ENCODE results near the gene HERC5.

GRCh38 chr4:88467392-88467791, 10.5 kb downstream of the HERC5 start:
- no peak for TF ChIP-seq MAX (IDR thresholded peaks at IDR 0.05)
- TF ChIP-seq MYC (IDR thresholded peaks at IDR 0.05; ENCODE audit: borderline replicate concordance, low read length), result no peak
- TF ChIP-seq CTCF (IDR thresholded peaks at IDR 0.05), result no peak
- TF ChIP-seq POLR2A (IDR thresholded peaks at IDR 0.05; ENCODE audit: low read length), result no peak
- TF ChIP-seq REST (IDR thresholded peaks at IDR 0.05), result no peak
- TF ChIP-seq EHMT2 (IDR thresholded peaks at IDR 0.05; ENCODE audit: low read depth), result no peak
- TF ChIP-seq ZNF302 (CRISPR knock-in tag; IDR thresholded peaks at IDR 0.05), result no peak
- TF ChIP-seq CHD2 (IDR thresholded peaks at IDR 0.05; ENCODE audit: low read length, partially characterized antibody), result no peak
- TF ChIP-seq KDM1A (IDR thresholded peaks at IDR 0.05; ENCODE audit: low read depth), result no peak
- no peak for TF ChIP-seq EP300 (IDR thresholded peaks at IDR 0.05)
- no peak for TF ChIP-seq CEBPB (IDR thresholded peaks at IDR 0.05)
- TF ChIP-seq JUN (IDR thresholded peaks at IDR 0.05), result no peak
- no peak for TF ChIP-seq ELK1 (IDR thresholded peaks at IDR 0.05; ENCODE audit: low read depth, low read length)
- no peak for TF ChIP-seq CHD4 (IDR thresholded peaks at IDR 0.05; ENCODE audit: borderline replicate concordance)

All from A549 (cell line).